H1 (cell line): Measurements from ENCODE around the gene PNMA8B. TPM values are rescaled to one million over a fixed set of nuclear protein-coding genes. Genes with fewer than 3 reads are reported as not detected.

Source experiments
- CTCF ChIA-PET: fragments of 300-600 bp; sonication (Branson Sonifier 250); formaldehyde crosslinking; loops from one replicate; lab custom pipeline; 2021; ENCODE audit not compliant: partially characterized antibody; lab: Charles Lee
- POLR2A ChIA-PET: fragments of 300-600 bp; sonication (Branson Sonifier 250); formaldehyde crosslinking; loops from one replicate; lab custom pipeline; 2021; ENCODE audit warnings: inconsistent platforms; ENCODE audit not compliant: partially characterized antibody; lab: Charles Lee
- DNase-seq, 2 experiments: peaks; one replicate each; pipeline versions ENCODE4 v3.0.0 to v3.0.0-alpha.2; 2010 to 2022; ENCODE audit warnings: low spot score in 2 of 2, low read depth in 1 of 2, mixed read lengths in 1 of 2
- FAIRE-seq: peaks from 2 replicates; lab custom pipeline; 2011; peaks lifted over from hg19 to GRCh38; lab: Jason Lieb, UNC
- H2AFZ ChIP-seq: 2 replicates; pipeline ENCODE4 v1.8.1; 2012; ENCODE audit warnings: low read length, inconsistent platforms
- H2AK5ac ChIP-seq: 2 replicates; pipeline ENCODE4 v1.6.1; 2013; ENCODE audit warnings: low read depth, low read length
- H2BK120ac ChIP-seq: replicated peaks from 2 replicates; pipeline ENCODE3; 2013; ENCODE audit warnings: low read depth, low read length, inconsistent platforms
- H2BK12ac ChIP-seq: 2 replicates; pipeline ENCODE4 v1.6.1; 2013; ENCODE audit warnings: low read depth, low read length
- H2BK15ac ChIP-seq: 2 replicates; pipeline ENCODE4 v1.6.1; 2013; ENCODE audit warnings: low read length
- H2BK20ac ChIP-seq: 2 replicates; pipeline ENCODE4 v1.6.1; 2013; ENCODE audit warnings: low read length
- H2BK5ac ChIP-seq: 2 replicates; pipeline ENCODE4 v1.6.1; 2013; ENCODE audit warnings: low read depth, low read length
- H3K14ac ChIP-seq: 2 replicates; pipeline ENCODE4 v1.6.1; 2013; ENCODE audit warnings: inconsistent platforms; ENCODE audit not compliant: insufficient read length
- H3K18ac ChIP-seq: 2 replicates; pipeline ENCODE4 v1.6.1; 2013; ENCODE audit warnings: low read length; ENCODE audit errors: extremely low read depth
- H3K23ac ChIP-seq: 2 replicates; pipeline ENCODE4 v1.6.1; 2013; ENCODE audit warnings: inconsistent platforms; ENCODE audit not compliant: insufficient read length
- H3K23me2 ChIP-seq: 2 replicates; pipeline ENCODE4 v1.6.1; 2013; ENCODE audit warnings: low read depth, low read length
- H3K27ac ChIP-seq: 2 replicates; pipeline ENCODE4 v1.6.1; 2011; ENCODE audit warnings: low read depth, low read length, inconsistent platforms
- H3K27me3 ChIP-seq, 4 experiments: replicated peaks in 1 of 4; 1 replicate in 1 of 4; 2 replicates in 3 of 4; pipeline versions ENCODE4 v1.6.1 to v1.8.1; 2011 to 2013; ENCODE audit warnings: low read length in 3 of 4, mild to moderate bottlenecking in 3 of 4, inconsistent platforms in 2 of 4, mixed read lengths in 2 of 4, moderate library complexity in 1 of 4; ENCODE audit not compliant: control insufficient read depth in 3 of 4, insufficient read depth in 3 of 4; ENCODE audit errors: extremely low read depth in 1 of 4
- H3K36me3 ChIP-seq, 4 experiments: 2 replicates each; pipeline versions ENCODE4 v1.6.1 to v1.8.1; 2011 to 2013; ENCODE audit warnings: mild to moderate bottlenecking in 4 of 4, low read length in 3 of 4, moderate library complexity in 2 of 4, control low read depth in 1 of 4, inconsistent platforms in 1 of 4; ENCODE audit not compliant: insufficient read depth in 4 of 4, control insufficient read depth in 2 of 4
- H3K4ac ChIP-seq: replicated peaks from 2 replicates; pipeline ENCODE3; 2013; ENCODE audit warnings: low read length, low read depth, mixed read lengths, inconsistent platforms; ENCODE audit not compliant: insufficient read length
- H3K4me1 ChIP-seq, 4 experiments: replicated peaks in 1 of 4; 1 replicate in 1 of 4; 2 replicates in 3 of 4; pipeline versions ENCODE4 v1.6.1 to v1.8.1; 2011 to 2013; ENCODE audit warnings: low read length in 3 of 4, inconsistent platforms in 2 of 4, mixed read lengths in 1 of 4; ENCODE audit not compliant: insufficient read depth in 4 of 4, control insufficient read depth in 3 of 4
- H3K4me2 ChIP-seq, 2 experiments: 2 replicates each; pipeline versions ENCODE4 v1.6.1 to v1.8.1; 2011 to 2013; ENCODE audit warnings: low read depth in 2 of 2, low read length in 2 of 2, control low read depth in 1 of 2, inconsistent platforms in 1 of 2, mild to moderate bottlenecking in 1 of 2; ENCODE audit not compliant: insufficient read depth in 1 of 2
- H3K4me3 ChIP-seq, 4 experiments: fragments of 200-600, 300-600 bp in 1 of 4; sonication (generic), shearing (Covaris generic), sonication (Bioruptor Twin) in 1 of 4; 2 replicates each; pipeline versions ENCODE4 v1.5.1 to v1.8.1; 2011 to 2016; ENCODE audit warnings: low read length in 4 of 4, low read depth in 3 of 4, control low read depth in 2 of 4, inconsistent platforms in 2 of 4, mild to moderate bottlenecking in 2 of 4, mixed read lengths in 1 of 4, moderate library complexity in 1 of 4; ENCODE audit not compliant: insufficient read depth in 2 of 4; ENCODE audit errors: extremely low read depth in 1 of 4
- H3K56ac ChIP-seq: replicated peaks from 2 replicates; pipeline ENCODE3; 2013; ENCODE audit warnings: low read depth, mild to moderate bottlenecking, mixed read lengths, low read length, inconsistent platforms; ENCODE audit not compliant: insufficient read length
- H3K79me1 ChIP-seq: 2 replicates; pipeline ENCODE4 v1.6.1; 2013; ENCODE audit warnings: low read depth, low read length, control low read depth
- H3K79me2 ChIP-seq, 2 experiments: 2 replicates each; pipeline versions ENCODE4 v1.6.1 to v1.8.1; 2012 to 2013; ENCODE audit warnings: low read length in 2 of 2, mild to moderate bottlenecking in 2 of 2, inconsistent platforms in 1 of 2; ENCODE audit not compliant: insufficient read depth in 2 of 2, control insufficient read depth in 1 of 2
- H3K9ac ChIP-seq, 4 experiments: replicated peaks in 1 of 4; 1 replicate in 1 of 4; 2 replicates in 3 of 4; pipeline versions ENCODE4 v1.6.1 to v1.8.1; 2011 to 2013; ENCODE audit warnings: low read depth in 3 of 4, low read length in 3 of 4, control low read depth in 2 of 4, mild to moderate bottlenecking in 2 of 4, moderate library complexity in 2 of 4, inconsistent platforms in 1 of 4; ENCODE audit errors: extremely low read depth in 1 of 4
- H3K9me3 ChIP-seq, 2 experiments: 2 replicates each; pipeline versions ENCODE4 v1.6.1 to v1.8.1; 2012 to 2013; ENCODE audit warnings: mild to moderate bottlenecking in 2 of 2, moderate library complexity in 2 of 2, control low read depth in 1 of 2, inconsistent platforms in 1 of 2, low read depth in 1 of 2, low read length in 1 of 2, mixed read lengths in 1 of 2; ENCODE audit not compliant: insufficient read depth in 2 of 2
- H4K20me1 ChIP-seq, 2 experiments: replicated peaks in 1 of 2; 2 replicates each; pipeline versions ENCODE3 to v1.8.1; 2011 to 2013; ENCODE audit warnings: inconsistent platforms in 2 of 2, low read length in 2 of 2, mild to moderate bottlenecking in 1 of 2; ENCODE audit not compliant: insufficient read depth in 2 of 2, control insufficient read depth in 1 of 2
- H4K5ac ChIP-seq: 2 replicates; pipeline ENCODE4 v1.6.1; 2013; ENCODE audit warnings: low read length, low read depth, mixed read lengths, inconsistent platforms; ENCODE audit not compliant: insufficient read length
- H4K8ac ChIP-seq: 2 replicates; pipeline ENCODE4 v1.8.0; 2013; ENCODE audit warnings: mild to moderate bottlenecking, moderate library complexity, low read length, inconsistent platforms; ENCODE audit not compliant: insufficient read depth; ENCODE audit errors: extremely low read depth
- H4K91ac ChIP-seq: replicated peaks from 2 replicates; pipeline ENCODE3; 2013; ENCODE audit warnings: low read length, mixed read lengths, inconsistent platforms; ENCODE audit not compliant: insufficient read length
- TBP ChIP-seq: IDR thresholded peaks from 2 replicates; pipeline ENCODE4 v1.6.1; 2011; ENCODE audit warnings: low read depth, low read length, improper control_type of control experiment
- WGBS, 2 experiments: shearing (Covaris generic) in 1 of 2; methylation state at CpG; one replicate each; pipeline versions ENCODE4 v1.1.6 to v1.1.7; 2013 to 2015; ENCODE audit warnings: low lambda C conversion rate in 2 of 2, mixed read lengths in 2 of 2, inconsistent platforms in 1 of 2, low coverage in 1 of 2, missing lambda C conversion rate in 1 of 2; ENCODE audit not compliant: insufficient replicate concordance in 2 of 2, insufficient coverage in 1 of 2, insufficient read length in 1 of 2; ENCODE audit errors: extremely low coverage in 1 of 2, missing lambda C conversion rate in 1 of 2; 5-methylcytosine and 5-hydroxymethylcytosine counted together
- polyA plus RNA-seq, 7 experiments: library from polyadenylated mRNA; depleted of rRNA in 3 of 7; stranded (reverse) in 5 of 7; unstranded in 2 of 7; fragments of >200 nt in 5 of 7; fragments of 200-250 nt in 2 of 7; gene quantifications; 1 replicate in 5 of 7; 2 replicates in 1 of 7; 4 replicates in 1 of 7; pipeline versions ENCODE4 v1.2.1 to v1.2.3, GENCODE V29; 2011 to 2013; ENCODE audit warnings: missing spikeins in 2 of 7, mixed read lengths in 2 of 7
- total RNA-seq: library from RNA; stranded (reverse); fragmentation: NEBNext Ultra II Directional; extraction: Animal tissue kit (Norgen Biotek cat#: 25700); gene quantifications from 2 replicates; pipeline ENCODE4 v1.2.1, GENCODE V29; 2021

Gene PNMA8B
- total and polyA plus RNA-seq, 2 of the 8 experiments (the other 6 are each of a cell fraction or from before 2014, with no cell fraction given), result 0.48 to 1.4 TPM

DNA sequence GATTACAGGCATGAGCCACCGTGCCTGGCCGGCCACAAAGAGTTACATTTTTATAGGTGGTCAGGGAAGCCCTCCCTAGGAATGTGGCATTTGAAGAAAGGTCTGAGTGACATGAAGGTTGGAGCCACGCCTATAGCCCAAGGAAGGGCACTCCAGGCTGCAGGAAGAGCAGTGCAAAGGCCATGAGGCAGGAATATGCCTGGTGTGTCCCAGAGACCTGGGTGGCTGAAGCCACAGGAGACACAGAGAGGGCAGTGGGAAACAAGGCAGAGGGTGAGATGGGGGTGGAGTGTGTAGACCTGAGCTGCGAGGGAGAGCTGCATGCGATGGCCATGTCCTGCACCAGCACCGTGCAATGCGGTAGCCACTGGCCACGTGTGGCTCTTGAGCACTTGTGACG is 4.9 kb downstream of the PNMA8B start:
- Histone ChIP-seq H3K27me3 (peaks cover 35 to 92% (median 78%) of the 10 kb centered on the region in 4 experiments), H4K8ac (no peak overlapping the region), H3K36me3 (no peaks in the 10 kb centered on the region), H4K5ac (no peak overlapping the region), H2BK120ac (no peak overlapping the region), H2BK5ac (no peak overlapping the region), H3K9me3 (no peaks in the 10 kb centered on the region), H3K4ac (no peak overlapping the region), H2BK15ac (no peak overlapping the region), H3K4me2 (no peak overlapping the region; a peak in 1 of 4 replicates), H3K4me3 (no peak overlapping the region), H3K4me1 (peaks cover 0 to 36% (median 25%) of the 10 kb centered on the region in 4 experiments; a peak in 6 of 7 replicates), H3K23me2 (peaks cover 14% of the 10 kb centered on the region; the same call in 1 of the 2 replicates), H3K9ac (no peak overlapping the region), H3K14ac (no peak overlapping the region), H3K79me1 (no peaks in the 10 kb centered on the region), H2AFZ (no peak overlapping the region), H3K79me2 (no peaks in the 10 kb centered on the region), H3K23ac (no peak overlapping the region), H4K20me1 (peaks cover 3 to 8% of the 10 kb centered on the region in 2 experiments), H2BK12ac (no peak overlapping the region), H2BK20ac (no peak overlapping the region), H4K91ac (no peak overlapping the region), H3K27ac (no peak overlapping the region), H3K18ac (no peak overlapping the region), H3K56ac (no peak overlapping the region), H2AK5ac (no peak overlapping the region)
- ChIA-PET CTCF (interaction anchor here (0.9 to 6.7 kb wide), 11 partner anchors 11 to 191 kb away, joined by 3 to 254 read pairs (median 4); partner anchors contain the start of gene CCDC8), POLR2A (interaction anchor here (0.6 to 2.7 kb wide), 6 partner anchors 29 to 222 kb away, joined by 3 to 6 read pairs (median 4); partner anchors contain the start of gene CCDC8)
- no peak for DNase-seq
- 86% methylated on average over 9 of the region's 9 CpGs; no CpG with 5 or more reads in 1 of the 2 experiments for WGBS, 2 experiments
- FAIRE-seq, result no peak
- no peak for TF ChIP-seq TBP
